ENCODE data around the gene FBXL17. TPM values are rescaled to one million over a fixed set of nuclear protein-coding genes. Genes with fewer than 3 reads are reported as not detected.

FBXL17 gene
- total RNA-seq, 1 experiment from 2014 or later: 18.0 TPM

DNA sequence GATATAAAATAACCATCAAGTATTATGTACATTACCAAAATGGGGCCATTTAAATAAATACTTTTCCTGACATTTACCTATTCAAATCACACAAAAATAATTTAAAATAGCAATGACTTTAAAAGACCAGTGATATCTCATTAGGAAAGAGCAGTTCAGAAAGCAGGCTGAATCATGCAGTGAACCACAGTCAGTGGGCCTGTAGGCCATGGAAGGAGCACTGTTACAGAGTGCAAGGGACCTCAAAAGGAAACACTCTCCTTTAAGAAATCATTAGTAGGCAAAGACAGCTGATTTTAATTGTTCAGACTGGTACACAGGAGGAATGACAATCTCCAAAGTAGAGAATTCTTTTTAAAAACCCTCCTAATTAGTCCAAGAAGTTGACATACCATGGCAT lies 427.6 kb downstream of the FBXL17 start:
- DNase-seq (ENCODE audit: low spot score): no peak

DNA sequence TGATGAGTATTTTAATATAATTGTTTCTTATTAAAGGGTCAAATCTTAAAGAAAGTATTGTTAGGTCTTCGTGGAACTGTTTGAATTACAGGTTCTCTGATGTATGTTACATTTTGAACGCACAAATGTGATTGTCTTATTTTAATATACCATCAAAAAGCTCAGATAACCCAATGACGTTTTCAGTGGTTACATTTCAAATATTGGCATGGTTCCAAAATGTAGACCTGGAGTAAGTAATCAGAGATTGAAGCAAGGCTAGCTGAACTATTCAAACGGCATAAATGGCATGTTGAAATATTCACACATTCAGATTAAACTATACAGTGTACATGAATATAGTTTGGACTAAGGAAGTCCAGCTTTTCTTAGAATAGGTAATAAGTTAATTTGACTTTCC lies 429.4 kb downstream of the FBXL17 start:
- no peak for DNase-seq (ENCODE audit: low spot score)

DNA sequence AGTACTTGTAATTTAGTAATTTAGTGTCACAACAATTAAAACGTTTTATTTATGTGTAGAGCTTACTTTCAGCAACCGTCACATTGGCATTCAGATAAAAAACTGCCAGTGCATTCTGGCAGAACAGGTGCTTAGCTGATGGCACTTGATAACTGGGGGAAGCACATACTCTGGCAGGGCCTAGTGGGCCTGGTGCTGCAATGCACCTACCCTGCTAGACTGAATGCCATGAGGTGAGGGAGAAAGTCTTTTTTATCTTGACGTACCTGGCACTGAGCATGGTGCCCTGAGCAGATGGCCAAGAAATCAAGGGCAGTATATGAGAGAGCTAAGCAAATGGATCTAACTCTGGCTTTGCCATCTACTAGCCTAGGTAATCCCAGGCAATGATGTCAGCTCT lies 430.6 kb downstream of the FBXL17 start:
- DNase-seq (ENCODE audit: low spot score): no peak

DNA sequence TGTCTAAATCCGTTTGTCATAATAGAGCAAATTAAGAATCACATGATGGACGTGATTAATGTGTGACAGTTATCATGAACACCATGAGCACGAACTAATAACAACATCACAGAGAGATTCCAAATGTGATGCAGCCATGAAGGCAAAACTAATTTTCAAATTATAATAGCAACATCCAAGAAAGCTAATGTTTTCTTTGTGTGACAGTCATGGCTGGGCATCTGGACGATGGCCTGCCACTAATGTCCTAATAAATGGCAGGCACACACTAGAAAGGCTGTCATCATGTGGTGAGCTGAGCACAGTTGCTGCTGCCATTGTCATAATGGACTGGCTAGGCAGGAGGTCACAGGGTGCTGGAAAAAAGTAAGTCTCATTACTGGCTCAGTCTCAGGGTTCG lies 431.1 kb downstream of the FBXL17 start:
- DNase-seq (ENCODE audit: low spot score): no peak

DNA sequence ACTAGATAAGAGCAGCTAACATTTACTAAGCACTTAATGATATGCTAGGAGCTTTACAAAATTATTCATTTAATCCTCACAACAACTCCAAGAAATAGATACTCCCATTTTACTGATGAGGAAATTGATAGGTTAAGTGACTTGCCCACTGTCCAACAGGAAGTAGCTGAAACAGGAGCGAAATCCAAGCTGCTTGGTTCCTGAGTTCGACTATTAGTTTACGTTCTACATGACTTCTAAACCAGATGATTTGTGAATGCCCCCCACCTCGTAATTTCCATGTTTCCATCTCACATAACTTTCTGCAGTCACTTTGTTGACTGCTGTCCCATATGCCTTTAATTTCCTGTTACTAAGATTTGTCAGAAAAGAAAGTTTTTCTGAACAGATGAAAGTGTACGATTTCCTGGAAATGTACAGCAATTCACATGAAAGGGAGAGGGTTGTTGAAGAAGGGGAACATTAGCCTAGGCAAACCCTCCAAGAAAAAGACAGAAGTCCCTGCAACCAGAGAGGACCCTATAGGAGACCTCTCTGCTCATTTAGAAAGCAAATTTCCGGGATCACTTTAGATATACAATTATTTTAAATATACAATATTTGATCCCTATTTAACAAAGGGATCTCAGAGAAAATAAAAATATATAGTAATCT lies 432.1 kb downstream of the FBXL17 start:
- no peak for DNase-seq (ENCODE audit: low spot score)

DNA sequence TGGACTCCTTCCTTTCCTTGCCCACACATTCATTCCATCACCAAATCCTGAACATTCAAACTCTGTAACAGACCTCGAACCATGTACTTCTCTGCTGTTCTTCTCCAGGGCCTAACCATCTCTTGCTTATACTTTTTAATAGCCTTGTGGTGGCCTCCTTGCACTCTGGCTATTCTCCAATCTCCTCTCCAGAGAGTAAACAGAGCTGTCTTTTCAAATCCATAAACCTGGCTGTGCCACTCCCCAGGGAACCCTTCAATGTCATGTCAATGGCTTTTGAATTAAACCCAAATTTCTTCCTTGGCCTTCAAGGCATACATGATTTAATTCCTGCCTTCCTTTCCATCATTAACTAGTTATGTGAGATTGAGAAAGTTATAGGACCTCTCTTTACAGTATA lies 433.5 kb downstream of the FBXL17 start:
- DNase-seq (ENCODE audit: low spot score): no peak

DNA sequence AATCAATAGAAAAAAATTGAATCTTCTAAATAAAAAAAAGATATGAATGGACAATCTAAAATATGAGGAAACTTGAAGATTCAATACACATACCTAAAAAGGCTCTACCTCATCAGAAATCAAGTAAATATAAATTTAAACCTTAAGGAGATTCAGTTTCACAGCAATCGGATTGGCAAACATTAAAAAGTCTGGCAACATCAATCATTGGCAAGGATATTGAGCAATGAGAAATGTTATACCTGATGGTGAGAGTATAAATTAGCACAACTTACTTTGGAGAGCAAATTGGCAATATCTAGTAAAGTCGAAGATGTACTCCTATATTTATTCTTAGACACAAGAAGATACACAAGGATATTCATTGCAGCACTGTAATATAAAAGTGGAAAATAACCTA lies 436.8 kb downstream of the FBXL17 start:
- DNase-seq (ENCODE audit: low spot score): no peak

DNA sequence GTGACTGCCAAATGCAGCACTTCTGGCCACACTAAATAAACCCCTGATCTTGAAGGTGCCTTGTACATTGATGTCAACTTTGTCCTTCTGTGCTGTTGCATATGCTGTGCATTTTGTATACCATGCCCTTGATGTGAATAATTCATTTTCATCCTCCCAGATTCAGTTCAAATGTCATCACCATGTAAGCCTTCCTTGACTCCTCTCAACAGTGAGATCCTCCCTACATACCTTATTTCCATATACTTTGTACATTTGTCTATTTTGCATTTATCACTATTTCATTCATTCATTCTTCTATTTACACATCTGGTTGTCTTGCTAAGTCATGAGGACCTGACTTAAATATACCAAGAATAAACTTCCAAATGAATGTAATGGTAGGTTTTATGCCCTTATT lies 438.0 kb downstream of the FBXL17 start:
- no peak for DNase-seq (ENCODE audit: low spot score)

DNA sequence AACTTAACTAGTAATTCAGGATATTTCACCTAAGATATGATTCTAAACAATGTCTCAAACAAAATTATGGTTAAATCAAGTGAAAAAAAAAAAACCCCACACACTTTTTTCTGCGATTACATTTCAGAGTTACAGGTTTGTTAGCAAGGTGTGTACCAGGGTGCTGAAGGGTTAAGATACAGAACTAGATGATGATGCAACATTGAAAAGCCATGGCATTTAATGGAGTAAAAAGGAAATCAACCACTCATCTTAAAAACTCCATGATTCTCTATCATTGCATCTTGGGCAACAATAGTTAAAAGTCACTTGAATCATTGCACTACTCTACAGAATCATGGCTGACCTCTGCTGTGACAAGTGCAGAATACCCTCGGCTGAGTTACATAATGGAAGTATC lies 440.9 kb downstream of the FBXL17 start:
- no peak for DNase-seq (ENCODE audit: low spot score)

DNA sequence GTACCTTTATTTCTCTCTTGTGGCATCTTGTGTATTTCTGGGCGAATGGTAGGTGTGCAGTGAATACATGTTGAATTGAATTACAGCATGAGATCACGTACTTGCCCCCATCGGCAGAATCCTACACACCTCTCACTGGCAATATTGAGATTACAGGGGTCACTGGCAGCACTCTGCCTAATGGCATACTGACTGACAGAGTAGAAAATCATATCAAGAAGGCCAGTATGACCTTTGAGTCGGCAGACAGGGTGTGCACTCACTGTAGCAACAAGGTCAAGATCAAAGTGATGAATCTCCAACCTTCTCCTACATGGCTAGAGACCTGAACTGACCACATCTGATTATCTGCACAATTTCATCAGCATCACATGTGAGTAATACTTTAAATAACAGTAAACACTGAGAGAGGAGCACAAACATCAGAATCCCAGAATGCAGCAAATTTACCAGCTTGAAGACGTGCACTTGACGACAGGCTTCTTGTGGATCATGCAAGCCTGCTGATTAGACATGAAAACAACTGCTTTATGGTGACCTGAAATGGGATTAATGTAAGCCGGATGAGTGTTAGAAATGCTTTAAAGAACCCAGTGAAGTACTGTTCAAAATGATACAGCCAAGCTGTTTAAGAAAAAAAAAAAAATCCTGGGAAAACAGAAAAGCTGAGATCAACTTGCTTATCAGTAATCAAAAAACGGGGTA lies 444.1 kb downstream of the FBXL17 start:
- DNase-seq (ENCODE audit: low spot score): no peak

DNA sequence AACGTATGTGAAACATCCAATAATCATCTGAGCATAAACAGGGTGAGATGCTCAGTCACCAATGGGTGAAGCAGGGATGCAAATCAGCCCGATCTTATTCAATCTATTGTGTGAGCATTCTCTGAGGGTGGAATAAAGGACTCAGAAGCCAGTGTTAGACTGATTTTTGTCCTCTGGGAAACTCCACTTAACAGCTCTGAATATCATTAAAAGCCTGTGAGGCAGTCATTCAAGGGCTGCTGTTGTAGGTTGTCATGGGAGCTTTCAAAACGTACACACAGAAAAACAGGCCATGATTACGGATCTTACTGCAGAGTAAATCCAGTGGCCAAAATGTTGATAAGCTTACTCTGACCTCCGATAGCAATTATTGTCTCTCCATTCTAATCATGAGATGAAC lies 444.7 kb downstream of the FBXL17 start:
- no peak for DNase-seq (ENCODE audit: low spot score)

DNA sequence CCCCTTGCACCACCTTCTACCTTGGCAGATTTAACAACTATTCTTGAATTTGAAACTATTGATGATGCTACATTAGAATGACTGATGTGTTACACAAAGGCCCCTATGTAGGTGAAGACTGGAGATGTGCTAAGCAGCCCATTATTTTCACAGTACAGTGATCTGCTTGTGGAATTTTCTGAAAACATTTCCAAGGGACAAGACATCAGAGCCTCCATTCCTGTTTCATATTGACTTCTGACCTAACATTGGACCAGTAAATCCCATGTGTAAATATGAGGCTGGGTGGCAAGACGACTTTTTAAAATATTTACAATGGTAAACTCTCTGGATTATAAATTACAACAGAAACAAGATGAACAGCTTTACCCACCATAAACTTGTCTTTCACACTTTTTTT lies 445.4 kb downstream of the FBXL17 start:
- DNase-seq (ENCODE audit: low spot score): no peak

DNA sequence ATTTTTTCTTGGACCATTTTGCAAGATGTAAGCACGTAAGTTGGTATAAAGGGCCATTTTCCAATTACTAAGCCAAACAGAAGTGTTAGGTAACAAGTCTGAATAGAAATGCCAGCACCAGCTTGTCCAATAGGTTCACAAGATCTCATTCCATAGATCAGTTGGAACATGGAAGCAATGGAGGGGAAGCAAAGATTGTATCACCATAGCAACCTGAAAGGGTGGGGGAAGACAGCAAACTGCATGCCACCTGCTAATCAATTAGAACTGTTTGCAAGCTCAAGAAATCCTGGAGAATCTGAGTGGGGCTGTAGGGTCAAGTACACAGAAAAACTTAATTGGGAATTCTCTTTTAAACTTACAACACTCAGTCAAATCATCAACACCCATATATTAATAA lies 446.3 kb downstream of the FBXL17 start:
- no peak for DNase-seq (ENCODE audit: low spot score)

DNA sequence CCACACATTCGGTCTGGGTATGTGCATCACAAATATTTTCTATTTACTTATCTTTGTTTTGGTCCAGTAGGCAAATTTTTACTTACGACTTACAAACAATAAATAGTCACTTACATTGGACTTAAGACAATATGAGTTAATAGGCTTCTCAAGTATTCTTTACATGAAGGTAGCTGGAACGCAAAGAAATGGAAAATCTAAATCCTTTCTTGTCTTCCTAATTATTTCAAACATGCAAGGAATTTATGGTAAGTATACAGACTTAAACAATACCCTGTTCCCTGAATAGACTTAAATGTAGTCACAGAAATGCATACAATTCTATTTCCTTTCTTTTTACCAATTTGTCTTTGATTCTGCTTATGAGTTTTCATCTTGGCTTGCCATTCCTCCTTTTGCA lies 448.6 kb downstream of the FBXL17 start:
- no peak for DNase-seq (ENCODE audit: low spot score)

DNA sequence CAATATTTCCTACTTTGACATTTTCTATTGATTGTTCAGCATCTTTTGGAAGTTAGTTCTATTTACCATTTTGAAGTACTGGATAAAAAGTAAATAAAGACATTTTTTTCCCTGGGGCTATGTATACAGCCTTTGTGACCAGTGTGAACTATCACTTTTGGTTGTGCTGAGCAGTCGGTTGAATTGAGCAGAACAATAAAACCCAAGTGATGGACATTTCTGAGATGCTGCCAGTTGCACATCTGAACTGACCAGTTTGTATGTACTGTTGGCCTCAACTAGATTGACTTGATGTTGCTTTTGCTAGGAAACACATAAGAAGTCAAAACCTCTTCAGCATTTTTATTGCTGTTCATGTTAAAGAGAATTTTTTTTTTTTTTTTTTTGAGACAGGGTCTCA lies 451.0 kb downstream of the FBXL17 start:
- DNase-seq (ENCODE audit: low spot score): no peak

DNA sequence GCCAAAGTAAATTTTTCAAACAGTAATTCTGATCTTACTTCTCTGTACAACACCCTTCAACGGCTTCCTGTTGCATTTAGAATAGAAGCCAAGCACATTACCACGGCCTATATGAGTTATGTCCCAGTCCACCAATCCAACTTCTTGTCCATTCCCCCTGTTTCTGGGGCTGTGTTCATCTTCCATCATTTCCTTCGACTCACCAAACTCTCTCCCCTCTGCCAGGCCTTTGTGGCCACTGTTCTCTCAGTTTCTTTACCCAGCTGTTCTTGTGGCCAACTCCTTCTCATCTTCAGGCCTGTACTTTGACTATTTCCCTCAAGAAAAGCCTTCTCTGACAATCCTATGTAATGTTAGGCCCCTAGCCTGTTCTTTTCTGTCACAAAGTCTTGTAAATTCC lies 451.8 kb downstream of the FBXL17 start:
- no peak for DNase-seq (ENCODE audit: low spot score)

DNA sequence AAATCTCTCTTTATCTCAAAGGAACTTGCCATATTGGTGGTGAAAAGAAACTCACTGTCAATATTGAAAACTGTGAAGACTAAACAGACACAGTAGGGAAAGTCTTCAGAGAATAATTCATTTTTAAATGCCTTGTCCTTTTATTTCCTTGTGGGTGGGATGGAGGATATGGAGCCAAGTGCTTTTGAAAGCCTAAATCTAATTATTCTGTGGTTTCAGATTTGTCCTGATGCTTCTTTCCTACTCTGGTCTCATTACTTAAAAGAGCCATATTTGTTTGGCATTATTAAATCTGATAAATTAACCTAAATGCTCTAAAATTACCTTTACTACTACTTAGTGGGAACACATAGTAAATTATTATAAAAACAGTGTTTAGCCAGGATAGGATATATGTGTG lies 452.8 kb downstream of the FBXL17 start:
- DNase-seq (ENCODE audit: low spot score): no peak

DNA sequence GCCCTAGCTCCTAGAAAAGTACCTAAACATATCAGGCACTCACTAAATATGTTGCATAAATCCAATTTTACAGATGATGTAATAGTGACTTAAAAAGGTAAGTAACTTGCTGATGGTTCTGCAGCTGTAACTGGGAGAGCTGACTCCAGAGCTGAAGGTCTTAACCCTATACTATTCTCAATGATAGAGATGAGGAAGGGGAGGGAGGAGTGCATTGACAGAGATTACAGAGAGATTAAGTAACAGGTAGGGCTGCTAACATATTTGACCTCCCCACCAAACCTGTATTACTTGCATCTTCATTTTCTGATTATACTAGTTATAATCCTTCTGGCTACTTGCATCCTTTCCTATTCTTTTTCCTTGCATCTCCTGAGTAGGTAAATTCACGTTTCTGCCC lies 455.8 kb downstream of the FBXL17 start:
- DNase-seq (ENCODE audit: low spot score): no peak

DNA sequence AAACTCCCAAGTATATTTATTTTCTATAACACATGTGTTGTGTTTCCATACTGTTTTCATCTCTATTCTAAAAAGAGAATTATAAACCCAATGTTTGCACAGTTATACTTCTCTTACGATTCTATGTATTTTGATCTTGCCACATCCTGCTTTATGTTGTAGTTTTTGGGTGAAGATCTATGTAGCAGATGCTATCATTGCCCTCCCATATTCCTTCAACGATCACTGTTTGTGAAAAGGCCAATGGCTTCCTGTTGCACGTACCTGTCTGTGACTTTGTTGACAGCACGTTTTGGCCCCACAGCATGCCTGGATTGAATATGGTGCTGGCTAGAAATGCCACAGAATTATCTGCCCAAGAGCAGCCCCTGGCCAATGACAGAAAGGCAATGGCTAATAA lies 456.7 kb downstream of the FBXL17 start:
- DNase-seq (ENCODE audit: low spot score): no peak

DNA sequence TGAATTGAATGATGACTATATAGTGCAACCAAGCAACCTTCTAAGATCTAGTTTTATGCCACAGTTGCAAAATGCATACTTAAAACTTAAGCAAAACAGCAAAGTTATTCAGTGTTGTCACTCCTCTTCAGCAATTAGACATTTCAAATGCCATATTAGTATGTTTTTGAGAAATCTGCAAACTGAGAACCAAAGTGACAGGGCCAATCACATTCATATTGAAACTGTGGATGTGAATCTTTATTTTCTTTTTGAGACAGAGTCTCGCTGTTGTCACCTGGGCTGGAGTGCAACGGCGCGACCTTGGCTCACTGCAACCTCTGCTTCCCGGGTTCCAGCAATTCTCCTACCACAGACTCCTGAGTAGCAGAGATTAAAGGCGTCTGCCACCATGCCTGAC lies 461.9 kb downstream of the FBXL17 start:
- DNase-seq (ENCODE audit: low spot score): no peak

DNA sequence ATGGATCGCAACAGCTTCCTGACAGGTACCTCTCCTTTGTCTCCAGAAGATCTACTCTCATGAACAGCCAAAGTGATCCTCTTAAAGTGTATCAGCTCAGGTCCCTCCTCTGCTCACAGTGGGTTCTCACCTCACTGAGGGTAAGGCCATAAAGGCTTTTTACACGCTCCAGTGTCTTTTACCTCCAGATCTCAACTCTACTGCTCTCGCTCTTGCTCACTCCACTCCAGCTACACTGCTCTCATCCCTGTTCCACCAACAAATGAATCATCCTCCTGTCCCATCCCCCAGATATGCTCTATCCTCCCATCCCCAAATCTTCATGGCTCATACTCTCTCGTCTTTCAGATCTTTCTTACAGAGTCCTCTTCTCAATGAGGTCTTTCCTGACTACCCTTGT lies 462.5 kb downstream of the FBXL17 start:
- no peak for DNase-seq (ENCODE audit: low spot score)

DNA sequence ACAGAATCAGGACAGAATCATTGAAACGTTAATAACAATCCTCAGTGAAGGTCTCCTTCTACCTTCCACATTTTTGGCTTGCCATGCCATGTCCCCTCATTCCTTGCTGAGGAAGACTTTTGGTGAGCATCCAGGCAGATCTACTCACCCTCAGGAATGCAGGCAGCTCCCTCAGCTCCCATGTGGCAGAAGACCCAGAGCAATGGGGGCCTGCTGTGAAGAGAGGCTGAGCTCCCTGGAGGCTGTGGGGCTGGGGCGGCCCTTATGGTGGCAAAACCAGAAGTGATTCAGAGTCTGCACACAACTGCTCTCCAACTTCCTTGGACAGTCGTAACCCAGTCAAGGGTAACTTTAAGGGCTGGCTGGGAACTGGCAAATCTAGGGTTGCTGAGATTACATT lies 463.9 kb downstream of the FBXL17 start:
- no peak for DNase-seq (ENCODE audit: low spot score)

DNA sequence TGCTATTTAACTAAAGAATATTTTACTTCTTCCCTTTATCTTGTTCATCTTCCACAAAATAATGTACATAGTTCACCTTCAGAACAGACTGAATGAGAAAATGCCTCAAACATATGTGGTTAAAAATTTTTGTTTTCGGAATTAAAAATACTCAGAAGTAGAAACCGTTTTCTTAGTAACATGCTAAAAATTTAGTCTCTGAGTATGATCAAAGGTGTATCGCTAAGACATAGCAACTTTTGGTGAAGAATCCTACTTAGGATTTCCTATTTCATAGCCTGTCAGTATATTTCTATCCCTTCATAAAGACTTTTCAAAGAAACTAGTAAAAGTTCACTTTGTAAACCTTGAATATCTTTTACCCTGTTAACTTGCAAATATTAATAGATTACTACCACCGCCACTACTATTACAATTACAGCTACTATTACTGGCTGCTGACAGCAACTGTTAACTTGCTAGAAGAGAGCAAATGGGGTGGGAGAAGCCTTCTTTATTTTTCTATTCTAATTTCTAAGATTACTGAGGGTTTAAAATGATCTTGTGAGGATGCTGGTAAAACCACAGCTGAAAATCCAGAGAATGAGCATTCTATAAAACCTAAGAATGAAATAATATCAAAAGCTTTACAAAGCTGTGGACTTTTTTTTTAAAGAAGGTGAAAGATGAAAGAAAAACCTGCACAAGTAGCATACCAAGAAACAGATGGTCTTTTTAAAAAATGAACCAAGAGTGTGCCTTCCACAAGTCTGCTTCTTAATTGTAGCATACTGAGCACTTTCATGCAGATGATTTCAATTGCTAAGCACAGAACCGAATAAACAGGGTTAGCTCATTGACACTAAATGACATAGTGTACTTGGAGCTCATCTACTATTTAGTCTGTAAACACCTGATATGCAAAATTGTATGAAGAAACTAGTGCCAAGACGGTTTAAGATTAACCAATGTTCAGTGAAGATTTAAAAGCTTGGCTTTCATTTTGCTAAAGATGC lies 464.9 kb downstream of the FBXL17 start:
- DNase-seq (ENCODE audit: low spot score): no peak
